ENCODE results near the gene LRIG1. TPM values are rescaled to one million over a fixed set of nuclear protein-coding genes. Genes with fewer than 3 reads are reported as not detected.

LRIG1 gene
- total RNA-seq, 6 donors from 2014 or later = 45.2 to 119 (median 81.9) TPM

DNA sequence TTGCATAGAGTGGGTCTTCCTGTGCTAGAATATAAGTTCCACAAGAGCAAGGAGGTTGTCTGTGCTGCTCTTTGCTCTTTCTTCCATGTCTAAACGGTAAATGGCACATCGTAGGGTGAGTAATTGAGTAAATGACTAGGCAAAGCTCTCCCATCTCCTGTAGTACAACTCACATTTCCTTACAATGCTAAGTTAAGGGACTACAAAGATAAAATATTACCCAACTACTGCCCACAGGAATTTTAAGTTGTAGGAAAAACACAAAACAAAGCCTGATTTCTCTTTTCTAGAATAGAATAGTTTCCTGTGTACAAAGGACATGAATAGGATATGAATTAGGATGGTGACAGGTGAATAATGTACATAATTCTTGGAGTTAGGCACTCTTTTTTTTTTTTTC lies 19.9 kb upstream of the LRIG1 start:
- DNase-seq (no peak), ATAC-seq (ENCODE audit: low FRiP score in 2 of 2) (no peak)
- Histone ChIP-seq H3K9me3 (no peaks in the 10 kb centered on the region), H3K27me3 (no peaks in the 10 kb centered on the region), H3K36me3 (no peaks in the 10 kb centered on the region), H3K27ac (no peak overlapping the region), H3K4me1 (no peaks in the 10 kb centered on the region), H3K4me3 (no peak overlapping the region)
- TF ChIP-seq POLR2AphosphoS5 (IDR thresholded peaks at IDR 0.05) (no peak), EP300 (IDR thresholded peaks at IDR 0.05) (no peak), POLR2A (IDR thresholded peaks at IDR 0.05) (no peak)
- TF ChIP-seq, protein P1, sequence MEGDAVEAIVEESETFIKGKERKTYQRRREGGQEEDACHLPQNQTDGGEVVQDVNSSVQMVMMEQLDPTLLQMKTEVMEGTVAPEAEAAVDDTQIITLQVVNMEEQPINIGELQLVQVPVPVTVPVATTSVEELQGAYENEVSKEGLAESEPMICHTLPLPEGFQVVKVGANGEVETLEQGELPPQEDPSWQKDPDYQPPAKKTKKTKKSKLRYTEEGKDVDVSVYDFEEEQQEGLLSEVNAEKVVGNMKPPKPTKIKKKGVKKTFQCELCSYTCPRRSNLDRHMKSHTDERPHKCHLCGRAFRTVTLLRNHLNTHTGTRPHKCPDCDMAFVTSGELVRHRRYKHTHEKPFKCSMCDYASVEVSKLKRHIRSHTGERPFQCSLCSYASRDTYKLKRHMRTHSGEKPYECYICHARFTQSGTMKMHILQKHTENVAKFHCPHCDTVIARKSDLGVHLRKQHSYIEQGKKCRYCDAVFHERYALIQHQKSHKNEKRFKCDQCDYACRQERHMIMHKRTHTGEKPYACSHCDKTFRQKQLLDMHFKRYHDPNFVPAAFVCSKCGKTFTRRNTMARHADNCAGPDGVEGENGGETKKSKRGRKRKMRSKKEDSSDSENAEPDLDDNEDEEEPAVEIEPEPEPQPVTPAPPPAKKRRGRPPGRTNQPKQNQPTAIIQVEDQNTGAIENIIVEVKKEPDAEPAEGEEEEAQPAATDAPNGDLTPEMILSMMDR (IDR thresholded peaks at IDR 0.05) = no peak
- 69 to 72% methylated on average over 2 of the region's 2 CpGs for WGBS, 2 donors

DNA sequence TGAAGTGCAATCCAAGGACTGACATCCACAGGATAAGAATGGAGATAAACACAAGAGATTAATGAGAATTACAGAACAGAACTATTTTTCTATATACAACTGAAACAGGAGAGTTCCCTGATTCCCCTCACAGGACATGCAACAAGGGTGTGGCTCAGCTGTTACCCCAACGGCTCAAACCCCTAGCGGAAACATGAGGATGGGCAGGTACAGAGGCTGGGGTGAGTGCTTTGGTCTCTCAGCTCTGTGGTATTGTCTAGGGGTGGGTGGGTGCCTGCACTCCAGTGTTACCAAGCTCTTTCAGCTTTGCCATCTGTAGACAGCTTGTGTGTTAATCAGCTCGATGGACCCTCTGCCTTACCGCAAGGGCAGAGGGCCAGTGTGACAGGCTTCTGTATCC lies 17.8 kb upstream of the LRIG1 start:
- H3K4me3 ChIP-seq = no peak overlapping the region
- ATAC-seq (ENCODE audit: low FRiP score in 2 of 2) = no peak
- 77 to 86% methylated on average over 4 of the region's 4 CpGs for WGBS, 2 donors
- TF ChIP-seq EP300 (IDR thresholded peaks at IDR 0.05) (no peak), POLR2AphosphoS5 (IDR thresholded peaks at IDR 0.05) (no peak), POLR2A (IDR thresholded peaks at IDR 0.05) (no peak)
- TF ChIP-seq, protein P1 (IDR thresholded peaks at IDR 0.05) = no peak
- H3K4me1 ChIP-seq = no peaks in the 10 kb centered on the region
- H3K36me3 ChIP-seq = no peaks in the 10 kb centered on the region
- H3K27me3 ChIP-seq = no peaks in the 10 kb centered on the region
- H3K9me3 ChIP-seq = no peaks in the 10 kb centered on the region
- DNase-seq = no peak
- no peak overlapping the region for H3K27ac ChIP-seq

DNA sequence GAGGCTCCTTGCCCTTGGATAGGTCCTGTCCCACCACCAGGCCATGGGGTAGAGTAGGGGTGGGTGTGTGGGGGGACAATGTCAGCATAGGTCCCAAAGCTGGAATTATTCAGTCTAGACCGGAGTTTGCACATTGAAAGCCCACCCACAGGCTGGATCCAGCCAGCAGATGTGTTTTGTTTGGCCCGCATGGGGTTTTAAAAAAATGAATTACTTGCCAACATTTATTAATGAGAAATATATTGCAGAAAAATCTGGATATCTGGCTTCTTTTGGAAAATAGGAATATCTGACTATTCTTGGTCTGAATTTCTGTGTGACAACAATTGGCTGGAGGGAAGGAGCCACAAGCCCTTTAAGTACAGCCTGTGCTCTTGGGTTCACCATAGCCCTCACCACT lies 17.3 kb upstream of the LRIG1 start:
- TF ChIP-seq POLR2A (IDR thresholded peaks at IDR 0.05) (no peak), POLR2AphosphoS5 (IDR thresholded peaks at IDR 0.05) (no peak), EP300 (IDR thresholded peaks at IDR 0.05) (no peak)
- TF ChIP-seq, protein P1 (IDR thresholded peaks at IDR 0.05) = no peak
- H3K9me3 ChIP-seq = no peaks in the 10 kb centered on the region
- H3K27me3 ChIP-seq = no peaks in the 10 kb centered on the region
- DNase-seq (no peak), ATAC-seq (ENCODE audit: low FRiP score in 2 of 2) (no peak)
- H3K27ac ChIP-seq = no peak overlapping the region
- 89 to 93% methylated on average over 2 of the region's 2 CpGs for WGBS, 2 donors
- H3K36me3 ChIP-seq = no peaks in the 10 kb centered on the region
- no peaks in the 10 kb centered on the region for H3K4me1 ChIP-seq
- no peak overlapping the region for H3K4me3 ChIP-seq

DNA sequence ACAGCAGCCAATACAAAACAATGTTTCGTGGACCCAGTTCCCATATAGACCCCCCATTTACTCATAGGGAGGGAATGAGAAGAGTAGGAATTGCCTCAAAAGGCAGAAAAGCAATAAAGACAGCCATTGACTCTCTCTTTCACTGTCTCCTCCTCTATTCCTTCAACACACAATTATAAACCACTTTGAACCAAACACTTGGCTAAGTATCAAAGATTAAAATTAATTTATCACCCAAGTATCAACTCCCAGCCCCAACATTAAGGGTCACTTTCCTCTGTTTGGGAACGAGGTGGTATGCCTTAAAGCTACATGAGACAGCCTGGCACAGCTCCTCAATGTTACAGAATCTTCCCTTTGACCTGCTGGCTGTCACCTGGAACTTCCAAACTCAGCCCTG lies 16.4 kb upstream of the LRIG1 start:
- DNase-seq (no peak), ATAC-seq (ENCODE audit: low FRiP score in 2 of 2) (no peak)
- Histone ChIP-seq H3K4me3 (no peak overlapping the region), H3K4me1 (no peaks in the 10 kb centered on the region), H3K27me3 (no peaks in the 10 kb centered on the region), H3K27ac (no peak overlapping the region), H3K9me3 (no peaks in the 10 kb centered on the region), H3K36me3 (no peaks in the 10 kb centered on the region)
- 66 to 70% methylated on average over 2 of the region's 2 CpGs for WGBS, 2 donors
- no peak for TF ChIP-seq EP300 (IDR thresholded peaks at IDR 0.05)
- TF ChIP-seq POLR2AphosphoS5 (IDR thresholded peaks at IDR 0.05) = no peak
- TF ChIP-seq POLR2A (IDR thresholded peaks at IDR 0.05) = no peak
- TF ChIP-seq, protein P1 (IDR thresholded peaks at IDR 0.05) = no peak

DNA sequence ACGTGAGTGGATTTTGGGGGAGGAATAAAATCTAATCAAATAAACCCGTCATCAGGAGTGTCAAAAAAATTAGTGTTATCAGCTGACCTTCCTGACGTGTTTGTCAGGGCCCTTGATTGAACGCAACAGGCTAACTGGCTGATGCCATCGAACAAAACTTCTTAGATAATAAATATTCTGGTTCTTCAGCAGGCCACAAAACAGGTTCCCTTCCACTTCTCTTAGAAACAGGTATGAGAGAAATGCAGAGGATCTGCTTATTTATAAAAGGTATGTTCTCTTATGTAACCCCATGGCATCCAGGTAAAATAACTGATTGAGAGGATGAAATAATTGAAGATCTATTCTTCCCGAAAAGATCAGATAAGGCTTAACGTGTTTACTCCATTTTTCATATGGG lies 7.6 kb upstream of the LRIG1 start:
- Histone ChIP-seq H3K4me1 (no peaks in the 10 kb centered on the region), H3K27me3 (no peaks in the 10 kb centered on the region), H3K36me3 (no peaks in the 10 kb centered on the region), H3K4me3 (no peak overlapping the region), H3K9me3 (no peaks in the 10 kb centered on the region), H3K27ac (no peak overlapping the region)
- TF ChIP-seq POLR2AphosphoS5 (IDR thresholded peaks at IDR 0.05) (no peak), POLR2A (IDR thresholded peaks at IDR 0.05) (no peak), EP300 (IDR thresholded peaks at IDR 0.05) (no peak)
- TF ChIP-seq, protein P1 (IDR thresholded peaks at IDR 0.05) = no peak
- WGBS, 2 donors = 80 to 81% methylated on average over 7 of the region's 7 CpGs
- ATAC-seq (ENCODE audit: low FRiP score in 2 of 2) (no peak), DNase-seq (no peak)

All from upper lobe of left lung (tissue), 6 donors.